Measurements from ENCODE around the gene KCNF1. TPM values are rescaled to one million over a fixed set of nuclear protein-coding genes. Genes with fewer than 3 reads are reported as not detected.

Gene KCNF1
- total and polyA plus RNA-seq, 4 donors = 0.09 TPM; not detected in 3

DNA sequence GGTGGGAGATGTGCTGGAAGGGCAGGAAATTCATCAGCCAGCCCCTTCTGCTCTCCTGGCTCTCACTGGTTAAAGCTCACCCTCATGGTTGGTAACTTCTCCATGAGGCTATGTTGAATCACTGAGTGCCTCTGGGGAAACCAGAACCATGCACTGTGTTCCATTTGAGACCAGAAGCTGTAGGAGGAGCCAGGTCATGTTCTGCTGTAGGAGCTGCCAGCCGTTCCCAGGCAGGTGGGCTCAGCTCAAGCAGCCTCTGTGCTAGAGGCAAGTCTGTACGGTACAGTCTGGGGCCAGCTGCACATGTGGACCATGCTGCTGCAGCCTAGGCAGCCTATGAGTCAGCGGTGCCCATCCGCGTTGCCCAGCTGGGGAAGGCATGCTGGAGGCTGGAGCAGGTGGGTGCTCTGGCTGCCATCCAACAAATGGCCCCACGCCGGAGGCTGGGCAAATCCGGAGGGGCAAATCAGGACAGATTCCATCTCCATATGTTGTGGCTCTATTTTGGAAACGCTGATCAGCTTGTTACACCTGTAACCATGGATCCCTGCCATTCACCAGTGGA is 22.0 kb upstream of the KCNF1 start:
- no peak for DNase-seq (ENCODE audit: low spot score)
- H3K4me3 ChIP-seq (ENCODE audit: low read depth in 1 of 3, low read length in 3 of 3) = no peak overlapping the region
- H3K9me3 ChIP-seq (ENCODE audit: control insufficient read depth in 4 of 4, low read length in 3 of 4) = no peaks in the 10 kb centered on the region
- no peaks in the 10 kb centered on the region for H3K4me1 ChIP-seq (ENCODE audit: control insufficient read depth in 4 of 4, insufficient read depth in 4 of 4, low read length in 3 of 4)
- 91% methylated on average over 9 of the region's 9 CpGs for WGBS
- no peak overlapping the region for H3K9ac ChIP-seq (ENCODE audit: low read depth in 1 of 2, low read length in 2 of 2)
- no peak for TF ChIP-seq ATF3 (IDR thresholded peaks at IDR 0.05)
- TF ChIP-seq EGR1 (IDR thresholded peaks at IDR 0.05; ENCODE audit: low read depth in 2 of 2) = no peak
- TF ChIP-seq FOXA1 (IDR thresholded peaks at IDR 0.05) = no peak
- no peak for TF ChIP-seq YY1 (IDR thresholded peaks at IDR 0.05)
- TF ChIP-seq CTCF (IDR thresholded peaks at IDR 0.05; ENCODE audit: low read depth, low read length, missing input control) = no peak
- H3K27ac ChIP-seq (ENCODE audit: low read depth in 1 of 2, low read length in 2 of 2) = no peak overlapping the region
- H3K27me3 ChIP-seq (ENCODE audit: control insufficient read depth in 4 of 4, insufficient read depth in 4 of 4, low read length in 3 of 4) = no peaks in the 10 kb centered on the region
- no peaks in the 10 kb centered on the region for H3K36me3 ChIP-seq (ENCODE audit: control insufficient read depth in 4 of 4, insufficient read depth in 3 of 4, low read depth in 1 of 4, low read length in 3 of 4)

- no peak for TF ChIP-seq TAF1 (conservative IDR thresholded peaks at IDR 0.05)
- no peak for TF ChIP-seq EGR1 (IDR thresholded peaks at IDR 0.05; ENCODE audit: low read depth in 2 of 2)
- no peak for TF ChIP-seq RAD21 (IDR thresholded peaks at IDR 0.05)
- no peak for TF ChIP-seq HNF4A (conservative IDR thresholded peaks at IDR 0.05)
- no peak for TF ChIP-seq RXRA (IDR thresholded peaks at IDR 0.05)
- no peak for TF ChIP-seq ZBTB33 (IDR thresholded peaks at IDR 0.05)
- TF ChIP-seq, protein P1, sequence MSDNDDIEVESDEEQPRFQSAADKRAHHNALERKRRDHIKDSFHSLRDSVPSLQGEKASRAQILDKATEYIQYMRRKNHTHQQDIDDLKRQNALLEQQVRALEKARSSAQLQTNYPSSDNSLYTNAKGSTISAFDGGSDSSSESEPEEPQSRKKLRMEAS (IDR thresholded peaks at IDR 0.05) = no peak
- no peak for TF ChIP-seq YY1 (IDR thresholded peaks at IDR 0.05)
- no peak for TF ChIP-seq SP1 (IDR thresholded peaks at IDR 0.05)
- TF ChIP-seq FOXA1 (IDR thresholded peaks at IDR 0.05) = no peak
- TF ChIP-seq REST (IDR thresholded peaks at IDR 0.05) = no peak
- H3K36me3 ChIP-seq (ENCODE audit: control insufficient read depth in 4 of 4, insufficient read depth in 3 of 4, low read depth in 1 of 4, low read length in 3 of 4) = no peaks in the 10 kb centered on the region
- H3K27ac ChIP-seq (ENCODE audit: low read depth in 1 of 2, low read length in 2 of 2) = no peak overlapping the region
- no peaks in the 10 kb centered on the region for H3K4me1 ChIP-seq (ENCODE audit: control insufficient read depth in 4 of 4, insufficient read depth in 4 of 4, low read length in 3 of 4)
- no peak overlapping the region for H3K9ac ChIP-seq (ENCODE audit: low read depth in 1 of 2, low read length in 2 of 2)
- H3K27me3 ChIP-seq (ENCODE audit: control insufficient read depth in 4 of 4, insufficient read depth in 4 of 4, low read length in 3 of 4) = no peaks in the 10 kb centered on the region
- no peak for DNase-seq (ENCODE audit: low spot score)
- no peak overlapping the region for H3K4me3 ChIP-seq (ENCODE audit: low read depth in 1 of 3, low read length in 3 of 3)
- H3K9me3 ChIP-seq (ENCODE audit: control insufficient read depth in 4 of 4, low read length in 3 of 4) = no peaks in the 10 kb centered on the region
- 86% methylated on average over 8 of the region's 8 CpGs for WGBS
Observed at GRCh38 chr2:10890706-10891270, 20.9 kb upstream of the KCNF1 start.
